ENCODE data around the gene ANKUB1.

Gene ANKUB1

GRCh38 chr3:149808209-149808829 is 16.0 kb upstream of the ANKUB1 start:
- Histone ChIP-seq H3K4me1 (ENCODE audit: control insufficient read depth in 1 of 2, insufficient read depth in 2 of 2, low read length in 2 of 2) (peaks cover 4 to 5% of the 10 kb centered on the region in 2 donors), H3K27ac (ENCODE audit: low read length) (no peak overlapping the region), H3K4me3 (ENCODE audit: low read depth in 1 of 2, low read length in 2 of 2) (no peak overlapping the region)

GRCh38 chr3:149806171-149806778 is 13.9 kb upstream of the ANKUB1 start:
- Histone ChIP-seq H3K36me3 (ENCODE audit: control insufficient read depth in 1 of 2, insufficient read depth in 2 of 2, low read length in 2 of 2) (no peaks in the 10 kb centered on the region), H3K4me3 (ENCODE audit: low read depth in 1 of 2, low read length in 2 of 2) (no peak overlapping the region), H3K27ac (ENCODE audit: low read length) (no peak overlapping the region), H3K27me3 (ENCODE audit: low read depth, low read length) (no peaks in the 10 kb centered on the region), H3K4me1 (ENCODE audit: control insufficient read depth in 1 of 2, insufficient read depth in 2 of 2, low read length in 2 of 2) (no peaks in the 10 kb centered on the region), H3K9me3 (ENCODE audit: control insufficient read depth in 1 of 2, low read length in 2 of 2) (no peaks in the 10 kb centered on the region)

More at GRCh38 chr3:149808209-149808829, 16.0 kb upstream of the ANKUB1 start:
- Histone ChIP-seq H3K36me3 (ENCODE audit: control insufficient read depth in 1 of 2, insufficient read depth in 2 of 2, low read length in 2 of 2) (peaks cover 0 to 5% of the 10 kb centered on the region in 2 donors), H3K9me3 (ENCODE audit: control insufficient read depth in 1 of 2, low read length in 2 of 2) (no peaks in the 10 kb centered on the region), H3K27me3 (ENCODE audit: low read depth, low read length) (no peaks in the 10 kb centered on the region)

GRCh38 chr3:149801639-149802038 is 9.3 kb upstream of the ANKUB1 start:
- no peak overlapping the region for H3K27ac ChIP-seq (ENCODE audit: low read length)
- H3K4me3 ChIP-seq (ENCODE audit: low read depth in 1 of 2, low read length in 2 of 2), result no peak overlapping the region
- H3K36me3 ChIP-seq (ENCODE audit: control insufficient read depth in 1 of 2, insufficient read depth in 2 of 2, low read length in 2 of 2), result no peaks in the 10 kb centered on the region
- H3K9me3 ChIP-seq (ENCODE audit: control insufficient read depth in 1 of 2, low read length in 2 of 2), result no peaks in the 10 kb centered on the region
- no peaks in the 10 kb centered on the region for H3K4me1 ChIP-seq (ENCODE audit: control insufficient read depth in 1 of 2, insufficient read depth in 2 of 2, low read length in 2 of 2)
- no peaks in the 10 kb centered on the region for H3K27me3 ChIP-seq (ENCODE audit: low read depth, low read length)

GRCh38 chr3:149801195-149801594 is 8.8 kb upstream of the ANKUB1 start:
- H3K36me3 ChIP-seq (ENCODE audit: control insufficient read depth in 1 of 2, insufficient read depth in 2 of 2, low read length in 2 of 2), result no peaks in the 10 kb centered on the region
- no peak overlapping the region for H3K27ac ChIP-seq (ENCODE audit: low read length)

GRCh38 chr3:149800693-149801092 is 8.3 kb upstream of the ANKUB1 start:
- H3K4me1 ChIP-seq (ENCODE audit: control insufficient read depth in 1 of 2, insufficient read depth in 2 of 2, low read length in 2 of 2), result no peaks in the 10 kb centered on the region
- no peak overlapping the region for H3K27ac ChIP-seq (ENCODE audit: low read length)
- H3K9me3 ChIP-seq (ENCODE audit: control insufficient read depth in 1 of 2, low read length in 2 of 2), result no peaks in the 10 kb centered on the region
- H3K36me3 ChIP-seq (ENCODE audit: control insufficient read depth in 1 of 2, insufficient read depth in 2 of 2, low read length in 2 of 2), result no peaks in the 10 kb centered on the region
- no peak overlapping the region for H3K4me3 ChIP-seq (ENCODE audit: low read depth in 1 of 2, low read length in 2 of 2)
- H3K27me3 ChIP-seq (ENCODE audit: low read depth, low read length), result no peaks in the 10 kb centered on the region

More at GRCh38 chr3:149801195-149801594, 8.8 kb upstream of the ANKUB1 start:
- Histone ChIP-seq H3K4me1 (ENCODE audit: control insufficient read depth in 1 of 2, insufficient read depth in 2 of 2, low read length in 2 of 2) (no peaks in the 10 kb centered on the region), H3K4me3 (ENCODE audit: low read depth in 1 of 2, low read length in 2 of 2) (no peak overlapping the region), H3K9me3 (ENCODE audit: control insufficient read depth in 1 of 2, low read length in 2 of 2) (no peaks in the 10 kb centered on the region), H3K27me3 (ENCODE audit: low read depth, low read length) (no peaks in the 10 kb centered on the region)

- no peak overlapping the region for H3K27ac ChIP-seq (ENCODE audit: low read length)
Observed at GRCh38 chr3:149796026-149796425, 3.7 kb upstream of the ANKUB1 start.

GRCh38 chr3:149790698-149791097 is 1.7 kb downstream of the ANKUB1 start:
- no peaks in the 10 kb centered on the region for H3K4me1 ChIP-seq (ENCODE audit: control insufficient read depth in 1 of 2, insufficient read depth in 2 of 2, low read length in 2 of 2)
- no peak overlapping the region for H3K4me3 ChIP-seq (ENCODE audit: low read depth in 1 of 2, low read length in 2 of 2)
- H3K27ac ChIP-seq (ENCODE audit: low read length), result no peak overlapping the region
- no peaks in the 10 kb centered on the region for H3K27me3 ChIP-seq (ENCODE audit: low read depth, low read length)
- H3K36me3 ChIP-seq (ENCODE audit: control insufficient read depth in 1 of 2, insufficient read depth in 2 of 2, low read length in 2 of 2), result no peaks in the 10 kb centered on the region
- no peaks in the 10 kb centered on the region for H3K9me3 ChIP-seq (ENCODE audit: control insufficient read depth in 1 of 2, low read length in 2 of 2)

More at GRCh38 chr3:149796026-149796425, 3.7 kb upstream of the ANKUB1 start:
- no peaks in the 10 kb centered on the region for H3K4me1 ChIP-seq (ENCODE audit: control insufficient read depth in 1 of 2, insufficient read depth in 2 of 2, low read length in 2 of 2)
- no peaks in the 10 kb centered on the region for H3K27me3 ChIP-seq (ENCODE audit: low read depth, low read length)
- H3K4me3 ChIP-seq (ENCODE audit: low read depth in 1 of 2, low read length in 2 of 2), result no peak overlapping the region
- H3K9me3 ChIP-seq (ENCODE audit: control insufficient read depth in 1 of 2, low read length in 2 of 2), result no peaks in the 10 kb centered on the region
- H3K36me3 ChIP-seq (ENCODE audit: control insufficient read depth in 1 of 2, insufficient read depth in 2 of 2, low read length in 2 of 2), result no peaks in the 10 kb centered on the region

GRCh38 chr3:149790268-149790667 is 2.1 kb downstream of the ANKUB1 start:
- Histone ChIP-seq H3K27me3 (ENCODE audit: low read depth, low read length) (no peaks in the 10 kb centered on the region), H3K36me3 (ENCODE audit: control insufficient read depth in 1 of 2, insufficient read depth in 2 of 2, low read length in 2 of 2) (no peaks in the 10 kb centered on the region), H3K9me3 (ENCODE audit: control insufficient read depth in 1 of 2, low read length in 2 of 2) (no peaks in the 10 kb centered on the region), H3K4me3 (ENCODE audit: low read depth in 1 of 2, low read length in 2 of 2) (no peak overlapping the region), H3K4me1 (ENCODE audit: control insufficient read depth in 1 of 2, insufficient read depth in 2 of 2, low read length in 2 of 2) (no peaks in the 10 kb centered on the region), H3K27ac (ENCODE audit: low read length) (no peak overlapping the region)

- H3K36me3 ChIP-seq (ENCODE audit: control insufficient read depth in 1 of 2, insufficient read depth in 2 of 2, low read length in 2 of 2), result no peaks in the 10 kb centered on the region
- no peaks in the 10 kb centered on the region for H3K27me3 ChIP-seq (ENCODE audit: low read depth, low read length)
- H3K4me3 ChIP-seq (ENCODE audit: low read depth in 1 of 2, low read length in 2 of 2), result no peak overlapping the region
- no peak overlapping the region for H3K27ac ChIP-seq (ENCODE audit: low read length)
- peaks cover 0 to 4% of the 10 kb centered on the region in 2 donors for H3K4me1 ChIP-seq (ENCODE audit: control insufficient read depth in 1 of 2, insufficient read depth in 2 of 2, low read length in 2 of 2)
- no peaks in the 10 kb centered on the region for H3K9me3 ChIP-seq (ENCODE audit: control insufficient read depth in 1 of 2, low read length in 2 of 2)
Observed at GRCh38 chr3:149784064-149784704, 8.2 kb downstream of the ANKUB1 start.

- Histone ChIP-seq H3K4me3 (ENCODE audit: low read depth in 1 of 2, low read length in 2 of 2) (no peak overlapping the region), H3K4me1 (ENCODE audit: control insufficient read depth in 1 of 2, insufficient read depth in 2 of 2, low read length in 2 of 2) (peaks cover 0 to 4% of the 10 kb centered on the region in 2 donors), H3K27ac (ENCODE audit: low read length) (no peak overlapping the region), H3K27me3 (ENCODE audit: low read depth, low read length) (no peaks in the 10 kb centered on the region), H3K36me3 (ENCODE audit: control insufficient read depth in 1 of 2, insufficient read depth in 2 of 2, low read length in 2 of 2) (no peaks in the 10 kb centered on the region), H3K9me3 (ENCODE audit: control insufficient read depth in 1 of 2, low read length in 2 of 2) (no peaks in the 10 kb centered on the region)
Observed at GRCh38 chr3:149783576-149783975, 8.8 kb downstream of the ANKUB1 start.

- Histone ChIP-seq H3K27ac (ENCODE audit: low read length) (peak overlapping the region; percentile 7), H3K36me3 (ENCODE audit: control insufficient read depth in 1 of 2, insufficient read depth in 2 of 2, low read length in 2 of 2) (no peaks in the 10 kb centered on the region), H3K4me1 (ENCODE audit: control insufficient read depth in 1 of 2, insufficient read depth in 2 of 2, low read length in 2 of 2) (peaks cover 0 to 4% of the 10 kb centered on the region in 2 donors), H3K9me3 (ENCODE audit: control insufficient read depth in 1 of 2, low read length in 2 of 2) (no peaks in the 10 kb centered on the region), H3K4me3 (ENCODE audit: low read depth in 1 of 2, low read length in 2 of 2) (no peak overlapping the region), H3K27me3 (ENCODE audit: low read depth, low read length) (no peaks in the 10 kb centered on the region)
Observed at GRCh38 chr3:149781741-149782140, 10.6 kb downstream of the ANKUB1 start.
